Peyer's patch (tissue), 4 donors: ENCODE data around the gene TUT1.

Experiments used
- POLR2A ChIP-seq, 2 donors: fragments of 450-650 bp; IDR thresholded peaks; one replicate each; pipeline ENCODE4 v1.5.1; 2017; ENCODE audit warnings: antibody characterized with exemption in 2 of 2, mild to moderate bottlenecking in 2 of 2, moderate library complexity in 2 of 2
- TF ChIP-seq, protein P1 (sequence below), 6 experiments: fragments of 450-650 bp in 4 of 6; fragments of 200-600 bp in 2 of 6; sonication (generic) in 1 of 6; IDR thresholded peaks; one replicate each; pipeline ENCODE4 v1.5.1; 2017 to 2019; ENCODE audit warnings: antibody characterized with exemption in 6 of 6, mild to moderate bottlenecking in 3 of 6, moderate library complexity in 1 of 6

- TF ChIP-seq, protein P1, sequence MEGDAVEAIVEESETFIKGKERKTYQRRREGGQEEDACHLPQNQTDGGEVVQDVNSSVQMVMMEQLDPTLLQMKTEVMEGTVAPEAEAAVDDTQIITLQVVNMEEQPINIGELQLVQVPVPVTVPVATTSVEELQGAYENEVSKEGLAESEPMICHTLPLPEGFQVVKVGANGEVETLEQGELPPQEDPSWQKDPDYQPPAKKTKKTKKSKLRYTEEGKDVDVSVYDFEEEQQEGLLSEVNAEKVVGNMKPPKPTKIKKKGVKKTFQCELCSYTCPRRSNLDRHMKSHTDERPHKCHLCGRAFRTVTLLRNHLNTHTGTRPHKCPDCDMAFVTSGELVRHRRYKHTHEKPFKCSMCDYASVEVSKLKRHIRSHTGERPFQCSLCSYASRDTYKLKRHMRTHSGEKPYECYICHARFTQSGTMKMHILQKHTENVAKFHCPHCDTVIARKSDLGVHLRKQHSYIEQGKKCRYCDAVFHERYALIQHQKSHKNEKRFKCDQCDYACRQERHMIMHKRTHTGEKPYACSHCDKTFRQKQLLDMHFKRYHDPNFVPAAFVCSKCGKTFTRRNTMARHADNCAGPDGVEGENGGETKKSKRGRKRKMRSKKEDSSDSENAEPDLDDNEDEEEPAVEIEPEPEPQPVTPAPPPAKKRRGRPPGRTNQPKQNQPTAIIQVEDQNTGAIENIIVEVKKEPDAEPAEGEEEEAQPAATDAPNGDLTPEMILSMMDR (IDR thresholded peaks at IDR 0.05) = no peak
- no peak for TF ChIP-seq POLR2A (IDR thresholded peaks at IDR 0.05)
Observed at GRCh38 chr11:62600367-62601121, 9.2 kb upstream of the TUT1 start.
